ENCODE data around the gene CALN1.

The CALN1 gene

DNA sequence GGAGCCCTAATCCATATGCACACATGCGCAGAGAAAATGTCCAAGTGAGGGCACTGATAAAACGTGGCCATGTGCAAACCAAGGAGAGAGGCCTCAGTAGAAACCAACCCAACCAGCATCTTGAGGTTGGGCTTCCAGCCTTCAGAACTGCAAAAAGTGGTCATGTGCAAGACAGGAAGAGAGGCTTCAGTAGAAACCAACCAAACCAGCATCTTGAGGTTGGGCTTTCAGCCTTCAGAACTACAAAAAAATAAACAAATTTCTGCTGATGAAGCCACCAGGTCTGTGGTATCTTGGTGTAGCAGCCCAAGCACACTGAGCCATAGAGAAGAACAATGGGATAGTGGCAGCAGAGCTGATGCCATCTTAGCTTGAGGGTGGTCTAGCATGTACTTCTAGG, 371.5 kb downstream of the CALN1 start:
- no peak for DNase-seq (ENCODE audit: low read depth, low spot score)

DNA sequence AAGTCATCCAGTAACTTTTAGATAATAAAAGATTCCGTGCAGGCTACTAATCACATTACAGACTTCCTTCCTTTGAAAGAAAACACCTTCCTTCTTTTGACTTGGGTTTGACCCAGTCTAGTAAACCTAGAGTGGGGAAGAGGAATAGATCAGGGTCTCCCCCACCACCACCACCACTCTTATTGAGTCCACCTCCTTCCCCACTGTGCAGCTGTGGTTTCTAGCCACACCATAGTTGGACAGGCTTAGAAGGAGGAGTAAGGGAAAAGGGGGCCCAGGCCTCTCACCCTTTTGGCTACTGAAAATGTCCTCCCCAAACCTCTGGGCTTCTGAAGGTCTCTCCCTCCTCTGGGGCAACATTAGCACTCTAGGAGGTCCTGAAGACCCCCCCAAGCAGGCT, 372.7 kb downstream of the CALN1 start:
- no peak for DNase-seq (ENCODE audit: low read depth, low spot score)

DNA sequence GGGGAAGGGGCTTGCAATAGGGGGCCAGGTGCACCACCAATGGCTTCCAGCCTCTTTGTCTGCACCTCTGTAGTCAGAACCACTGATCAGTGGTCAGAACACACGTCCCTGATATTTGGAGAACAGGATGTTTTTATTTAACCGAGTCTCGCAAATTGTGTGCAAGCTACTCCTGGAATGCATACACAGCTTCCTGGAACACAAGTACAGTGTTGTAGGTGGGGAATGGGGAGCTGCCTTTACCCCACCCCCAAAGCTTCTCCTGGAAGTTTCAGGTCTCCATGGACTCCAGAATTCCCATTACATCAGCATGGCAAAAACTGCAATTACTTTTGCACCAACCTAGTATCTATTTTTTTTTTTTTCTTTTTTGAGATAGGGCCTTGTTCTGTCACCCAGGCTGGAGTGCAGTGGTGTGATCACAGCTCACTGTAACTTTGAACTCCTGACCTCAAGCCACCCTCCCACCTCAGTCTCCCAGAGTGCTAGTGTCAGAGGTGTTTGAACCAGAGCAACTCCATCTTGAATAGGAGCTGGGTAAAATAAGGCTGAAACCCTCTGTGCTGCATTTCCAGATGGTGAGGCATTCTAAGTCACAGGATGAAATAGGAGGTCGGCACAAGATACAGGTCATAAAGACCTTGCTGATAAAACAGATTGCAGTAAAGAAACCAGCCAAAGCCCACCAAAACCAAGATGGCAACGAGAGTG, 374.0 kb downstream of the CALN1 start:
- no peak for DNase-seq (ENCODE audit: low read depth, low spot score)

DNA sequence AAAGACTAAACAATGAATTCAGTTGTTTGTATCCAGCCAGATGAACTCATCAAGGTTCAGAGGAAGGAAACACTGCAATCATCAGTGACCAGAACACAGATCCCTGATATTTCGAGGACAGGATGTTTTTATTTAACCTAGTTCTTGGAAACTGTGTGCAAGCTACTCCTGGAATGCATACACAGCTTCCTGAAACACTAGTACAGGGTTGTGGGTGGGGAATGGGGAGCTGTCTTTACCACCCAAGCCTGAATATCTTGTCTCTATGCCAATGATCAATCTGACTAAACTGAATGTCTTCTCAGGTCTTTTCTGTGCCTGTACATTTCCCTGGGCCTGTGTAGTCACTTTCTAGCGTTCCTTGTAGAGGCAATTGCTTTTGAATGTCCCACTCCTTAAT, 374.6 kb downstream of the CALN1 start:
- DNase-seq (ENCODE audit: low read depth, low spot score): no peak

DNA sequence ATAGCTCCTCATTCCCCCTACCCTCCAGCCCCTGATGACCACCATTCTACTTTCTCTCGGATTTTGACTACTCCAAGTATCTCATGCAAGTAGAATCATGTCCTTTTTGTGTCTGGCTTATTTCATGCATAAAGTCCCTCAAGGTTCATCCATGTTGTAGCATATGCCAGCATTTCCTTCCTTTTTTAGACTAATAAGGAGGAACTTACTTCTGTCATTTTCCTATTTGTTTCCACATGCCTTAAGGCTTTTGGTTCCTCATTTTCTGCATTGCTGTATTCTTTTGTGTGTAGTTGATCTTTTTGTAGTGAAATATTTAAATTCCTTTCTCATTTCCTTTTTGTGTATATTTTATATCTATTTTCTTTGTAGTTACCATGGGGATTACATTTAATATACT, 376.9 kb downstream of the CALN1 start:
- no peak for DNase-seq (ENCODE audit: low read depth, low spot score)

DNA sequence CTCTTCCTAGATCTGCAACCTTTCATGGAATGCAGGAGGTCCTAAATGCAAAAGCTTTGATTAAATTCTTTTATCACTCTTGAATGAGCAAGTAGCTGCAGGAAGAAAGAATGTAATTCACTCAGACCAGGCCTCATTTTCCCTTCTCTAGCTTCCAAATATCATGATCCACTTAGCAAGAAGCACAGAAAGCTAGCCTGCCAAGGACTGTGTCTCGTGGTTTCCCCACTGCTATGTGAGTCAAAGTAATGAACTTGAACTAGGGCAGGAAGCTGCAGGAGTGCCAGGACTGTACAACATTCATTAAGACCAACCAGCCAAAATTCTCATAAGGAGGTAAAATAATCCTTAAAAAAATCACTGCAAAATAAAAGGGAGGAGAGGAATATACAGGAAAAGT, 379.2 kb downstream of the CALN1 start:
- no peak for DNase-seq (ENCODE audit: low read depth, low spot score)

DNA sequence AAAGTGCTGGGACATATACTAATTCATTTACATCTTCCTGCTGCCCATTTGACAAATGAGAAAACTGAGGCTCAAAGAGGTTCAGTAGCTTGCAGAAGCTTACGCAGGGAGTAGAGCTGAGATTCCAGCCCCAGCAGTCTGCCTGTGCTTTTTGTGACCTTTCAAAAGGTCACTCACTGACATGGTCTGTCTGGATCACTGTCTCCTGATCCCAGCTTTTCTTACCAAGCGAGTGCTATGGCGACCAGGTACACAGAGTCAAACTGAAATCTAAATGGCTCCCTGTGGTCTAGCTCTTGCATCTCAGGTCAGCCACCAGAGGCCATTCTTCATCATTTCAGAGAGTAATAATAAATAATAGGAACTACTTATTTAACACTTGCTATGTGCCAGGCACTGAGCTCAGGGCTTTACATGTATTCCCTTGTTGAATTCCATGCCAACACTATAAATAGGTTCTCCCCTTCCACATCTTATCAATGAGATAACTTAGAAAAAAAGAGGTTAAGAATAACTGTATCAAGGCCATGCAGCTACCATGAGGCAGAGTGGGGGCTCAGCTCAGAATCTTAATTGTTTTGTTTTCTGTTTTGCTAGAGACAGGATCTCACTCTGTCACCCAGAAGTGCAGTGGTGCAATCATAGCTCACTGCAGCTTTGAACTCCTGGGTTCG, 381.0 kb downstream of the CALN1 start:
- DNase-seq (ENCODE audit: low read depth, low spot score): no peak

DNA sequence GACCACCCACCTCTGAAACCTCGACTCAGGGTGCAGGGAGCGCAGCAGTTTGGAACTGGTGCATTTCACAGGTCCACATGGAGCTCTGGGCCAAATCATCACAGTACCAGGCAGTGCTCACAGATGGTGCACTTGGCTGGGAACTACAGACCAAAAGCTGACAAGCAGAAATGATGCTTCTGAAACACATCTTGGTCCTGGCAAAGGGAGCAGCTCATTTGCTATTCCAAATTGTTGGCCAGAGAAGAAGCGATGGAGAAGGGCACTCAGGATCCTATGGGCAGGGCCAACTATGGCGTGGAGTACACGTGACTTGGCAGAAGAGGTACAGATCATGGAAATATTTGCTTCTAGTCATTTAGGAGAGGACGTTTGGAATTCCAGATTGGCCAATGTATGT, 383.9 kb downstream of the CALN1 start:
- no peak for DNase-seq (ENCODE audit: low read depth, low spot score)

DNA sequence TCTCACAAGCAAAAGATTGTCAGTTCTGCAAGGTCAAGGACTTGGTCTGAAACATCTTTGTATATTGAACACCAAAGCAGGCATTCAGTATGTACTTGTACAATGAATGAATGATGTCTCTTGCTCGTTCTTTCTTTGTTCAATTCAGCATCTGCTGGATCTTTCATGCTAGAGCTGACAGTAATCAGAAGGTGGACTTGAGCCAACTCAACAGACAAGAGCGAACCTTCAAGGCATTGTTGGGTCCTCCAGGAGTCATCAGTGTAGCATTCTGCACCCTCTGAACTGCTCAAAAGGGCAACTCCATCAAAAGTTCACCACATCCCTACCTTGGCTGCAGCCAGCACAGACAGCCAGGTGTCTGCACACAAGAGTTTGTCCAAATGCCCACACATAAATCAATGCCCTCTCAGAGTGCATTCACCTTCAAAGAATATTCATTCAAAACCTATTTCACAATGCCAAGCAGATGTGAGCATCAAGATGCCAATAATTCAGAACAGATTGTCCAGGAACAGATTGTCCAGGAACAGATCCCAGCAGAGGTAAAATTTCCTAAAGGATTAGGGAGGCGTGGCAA, 386.7 kb downstream of the CALN1 start:
- DNase-seq (ENCODE audit: low read depth, low spot score): no peak

DNA sequence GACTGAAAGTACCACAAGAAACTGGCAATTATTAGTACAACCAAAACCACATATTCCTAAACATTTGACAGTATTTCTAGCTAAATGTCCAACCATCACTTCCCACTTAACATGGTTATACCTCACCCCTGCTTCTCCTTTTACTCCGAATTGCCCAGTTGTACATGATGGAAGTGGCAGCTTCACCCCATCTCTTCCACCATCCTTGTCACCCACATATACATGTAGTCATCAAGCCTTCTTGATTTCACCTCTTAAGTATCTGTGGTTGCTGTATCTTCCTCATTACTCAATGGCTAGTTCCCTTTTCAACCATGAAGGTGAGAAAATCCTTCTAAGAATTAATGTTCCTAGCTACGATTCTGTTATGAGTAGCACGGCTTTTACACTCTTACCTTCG, 388.2 kb downstream of the CALN1 start:
- DNase-seq (ENCODE audit: low read depth, low spot score): no peak

DNA sequence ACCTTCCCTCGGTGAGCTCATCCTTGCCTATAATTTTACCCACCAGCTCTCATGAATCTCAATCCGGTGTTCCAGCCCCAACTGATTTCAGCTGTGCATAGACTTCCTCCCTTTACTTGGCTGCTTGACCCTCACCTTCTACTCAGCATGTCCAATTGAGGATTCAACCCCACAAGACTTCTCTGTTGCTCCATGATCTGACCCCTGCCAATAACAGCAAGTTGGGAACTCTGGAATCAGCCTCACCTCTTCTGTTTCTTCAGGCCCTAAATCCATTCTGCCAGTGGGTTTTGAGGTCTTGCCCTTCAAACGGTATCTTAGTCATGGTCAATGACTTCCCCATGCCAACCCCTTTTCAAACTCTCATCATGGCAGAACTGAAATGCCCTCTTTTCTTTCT, 390.4 kb downstream of the CALN1 start:
- DNase-seq (ENCODE audit: low read depth, low spot score): no peak

DNA sequence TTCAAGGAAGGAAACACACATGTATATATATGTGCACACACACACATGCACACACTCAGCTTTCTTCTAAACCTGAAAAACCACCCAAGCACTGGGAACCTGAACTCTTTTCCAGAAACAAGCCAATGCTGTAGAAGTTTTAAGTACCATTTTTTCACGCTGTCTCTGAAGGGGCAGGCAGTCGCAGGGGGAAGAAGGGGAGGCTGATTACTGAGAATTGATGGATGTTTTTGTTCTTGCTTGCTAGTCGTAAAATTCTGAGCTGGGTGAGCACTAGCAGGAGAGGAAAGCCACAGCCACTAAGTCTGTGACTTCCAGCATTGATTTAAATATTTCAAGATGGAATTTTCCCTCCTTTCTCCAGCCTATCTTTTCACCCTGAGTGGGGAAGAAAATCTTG, 391.8 kb downstream of the CALN1 start:
- no peak for DNase-seq (ENCODE audit: low read depth, low spot score)

DNA sequence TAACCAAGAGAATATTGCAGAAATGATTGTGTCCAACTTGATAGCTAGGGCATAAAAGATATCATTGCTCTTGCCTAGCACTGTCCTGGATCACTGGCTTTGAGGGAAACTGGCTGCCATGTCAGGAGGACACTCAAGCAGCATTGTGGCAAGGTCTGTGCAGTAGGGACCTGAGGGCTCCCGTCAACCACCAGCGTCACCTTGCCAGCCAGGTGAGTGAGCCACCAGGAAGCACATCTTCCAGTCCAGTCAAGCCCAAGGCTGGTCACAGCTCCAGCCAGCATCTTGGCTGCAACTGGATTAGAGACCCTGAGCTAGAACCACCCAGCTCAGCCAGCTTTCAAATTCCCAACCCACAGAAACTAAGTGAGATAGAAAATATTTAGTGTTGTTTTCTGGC, 392.7 kb downstream of the CALN1 start:
- DNase-seq (ENCODE audit: low read depth, low spot score): no peak

DNA sequence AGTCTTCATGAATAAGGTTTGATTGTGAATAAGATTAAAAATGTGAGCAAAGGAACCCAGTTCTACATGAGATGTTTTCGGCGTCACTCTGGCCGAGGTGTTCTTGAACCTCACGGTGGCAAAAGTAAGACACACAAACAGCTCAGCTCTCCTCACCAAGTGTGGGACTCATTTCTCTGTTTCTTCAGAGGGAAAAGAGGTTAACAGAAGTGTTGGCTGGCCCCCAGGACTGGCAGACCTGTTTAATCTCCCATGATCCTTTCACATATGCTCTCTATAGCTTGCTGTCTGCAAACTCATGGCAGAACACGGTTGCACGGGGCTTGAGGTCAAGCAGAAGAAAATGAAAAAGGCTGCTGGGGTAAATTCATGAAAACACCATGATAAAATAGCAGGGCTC, 394.4 kb downstream of the CALN1 start:
- DNase-seq (ENCODE audit: low read depth, low spot score): no peak

DNA sequence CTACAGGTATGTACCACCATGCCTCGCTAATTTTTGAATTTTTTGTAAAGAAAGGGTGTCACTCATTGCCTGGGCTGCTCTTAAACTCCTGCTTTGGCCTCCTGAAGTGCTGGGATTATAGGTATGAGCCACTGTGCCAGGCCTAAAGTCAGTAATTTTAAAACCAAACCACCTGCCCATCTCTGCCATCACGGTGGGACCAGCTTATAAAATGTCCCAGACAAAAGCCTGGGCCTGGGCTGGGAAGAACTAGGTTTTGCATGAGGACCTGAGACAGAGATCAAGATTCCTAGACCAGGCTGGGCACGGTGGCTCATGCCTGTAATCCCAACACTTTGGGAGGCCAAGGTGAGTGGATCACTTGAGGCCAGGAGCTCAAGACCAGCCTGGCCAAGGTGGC, 395.6 kb downstream of the CALN1 start:
- no peak for DNase-seq (ENCODE audit: low read depth, low spot score)

DNA sequence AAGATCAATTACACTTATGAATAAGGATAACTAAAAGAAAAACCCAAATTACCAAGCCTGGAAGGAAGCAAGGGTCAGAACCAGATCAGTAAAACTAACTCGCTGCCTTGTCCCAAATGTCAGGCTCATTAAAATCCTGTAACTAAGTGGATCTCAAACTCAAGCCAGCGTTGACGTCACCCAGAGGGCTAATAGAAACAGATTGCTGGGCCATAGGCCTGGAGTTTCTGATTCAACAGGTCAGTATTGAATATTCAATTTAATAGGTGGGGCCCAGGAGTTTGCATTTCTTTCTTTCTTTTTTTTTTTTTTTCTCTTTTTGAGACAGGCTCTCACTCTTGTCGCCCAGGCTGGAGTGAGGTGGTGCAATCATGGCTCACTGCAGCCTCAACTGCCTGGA, 397.0 kb downstream of the CALN1 start:
- no peak for DNase-seq (ENCODE audit: low read depth, low spot score)

DNA sequence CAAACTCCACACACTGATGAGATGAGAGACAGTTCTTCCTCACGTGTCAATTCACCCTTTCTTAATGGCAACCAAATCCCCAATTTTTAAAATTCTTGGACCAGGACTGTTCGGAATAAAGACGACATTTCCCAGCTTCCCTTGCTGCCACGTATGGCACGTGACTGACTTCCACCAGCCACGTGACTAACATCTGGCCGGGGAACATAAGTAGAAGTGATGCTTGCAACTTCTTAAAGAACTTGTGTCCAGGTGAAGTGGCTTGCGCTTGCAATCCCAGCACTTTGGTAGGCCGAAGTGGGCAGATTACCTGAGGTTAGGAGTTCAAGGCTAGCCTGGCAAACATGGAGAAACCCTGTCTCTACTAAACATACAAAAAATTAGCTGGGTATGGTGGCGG, 405.1 kb downstream of the CALN1 start:
- no peak for DNase-seq (ENCODE audit: low read depth, low spot score)

DNA sequence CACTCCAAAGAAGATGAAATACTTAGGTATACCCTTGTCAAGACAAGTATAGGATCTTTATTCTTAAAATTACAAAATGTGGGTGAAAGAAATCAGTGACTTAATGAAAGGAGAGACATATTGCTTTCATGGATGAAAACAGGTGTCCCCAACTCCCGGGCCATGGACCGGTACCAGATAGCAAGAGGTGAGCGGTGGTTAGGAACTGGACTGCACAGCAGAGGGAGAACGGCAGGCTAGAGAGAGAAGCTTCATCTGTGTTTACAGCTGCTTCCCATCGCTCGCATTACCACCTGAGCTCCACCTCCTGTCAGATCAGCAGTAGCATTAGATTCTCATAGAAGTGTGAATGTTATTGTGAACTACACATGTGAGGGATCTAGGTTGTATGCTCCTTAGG, 408.9 kb downstream of the CALN1 start:
- DNase-seq (ENCODE audit: low read depth, low spot score): no peak

DNA sequence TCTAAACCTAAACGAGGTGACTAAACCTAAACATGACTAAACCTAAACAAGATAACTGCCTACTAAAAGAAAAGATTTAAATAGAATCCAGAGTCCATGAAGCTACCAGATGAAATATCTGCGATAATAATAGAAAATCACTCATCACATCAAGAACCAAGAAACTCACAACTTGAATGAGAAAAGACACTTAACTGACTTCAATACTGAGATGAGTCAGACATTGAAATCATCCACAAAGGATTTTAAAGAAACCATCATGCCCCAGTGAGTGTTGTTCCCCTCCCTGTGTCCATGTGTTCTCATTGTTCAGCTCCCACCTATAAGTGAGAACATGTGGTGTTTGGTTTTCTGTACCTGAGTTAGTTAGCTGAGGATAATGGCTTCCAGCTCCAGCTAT, 416.0 kb downstream of the CALN1 start:
- no peak for DNase-seq (ENCODE audit: low read depth, low spot score)

DNA sequence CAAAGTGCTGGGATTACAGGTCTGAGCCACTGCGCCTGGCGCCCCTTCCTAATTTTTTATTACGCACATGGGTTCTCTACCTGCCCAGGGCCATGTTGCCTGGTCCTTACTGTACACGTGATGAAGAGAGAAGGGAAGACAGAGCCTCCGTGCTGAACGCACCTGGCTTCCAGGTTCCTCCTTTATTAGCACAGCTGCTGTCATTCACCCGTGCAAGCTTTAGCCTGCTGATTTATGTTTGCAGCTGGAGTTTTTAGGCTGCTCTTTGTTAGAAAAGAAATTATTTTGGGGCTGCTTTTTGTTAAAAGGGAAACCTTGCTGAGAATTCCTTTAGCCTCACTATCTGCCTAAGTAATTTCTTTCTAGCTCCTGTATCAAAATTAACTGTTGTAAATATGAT, 417.0 kb downstream of the CALN1 start:
- DNase-seq (ENCODE audit: low read depth, low spot score): no peak

DNA sequence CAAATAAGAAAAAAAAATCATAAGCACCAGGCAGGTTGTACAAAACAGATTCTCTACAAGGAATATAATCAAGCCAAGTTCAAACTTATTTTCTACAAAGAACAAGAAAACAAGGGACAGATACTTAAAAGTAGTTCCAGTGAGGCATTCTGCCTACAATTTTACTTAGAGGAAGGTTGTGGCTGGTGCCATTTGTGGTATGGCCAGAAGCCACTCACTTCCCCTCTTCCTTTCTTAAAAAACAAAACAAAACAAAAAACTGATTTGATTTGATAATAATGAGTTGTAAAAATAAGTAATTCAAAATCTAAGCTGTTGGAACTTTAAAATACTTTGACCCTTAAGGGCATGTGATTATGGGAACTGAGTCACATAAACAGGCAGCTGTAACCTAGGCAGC, 420.6 kb downstream of the CALN1 start:
- DNase-seq (ENCODE audit: low read depth, low spot score): no peak

DNA sequence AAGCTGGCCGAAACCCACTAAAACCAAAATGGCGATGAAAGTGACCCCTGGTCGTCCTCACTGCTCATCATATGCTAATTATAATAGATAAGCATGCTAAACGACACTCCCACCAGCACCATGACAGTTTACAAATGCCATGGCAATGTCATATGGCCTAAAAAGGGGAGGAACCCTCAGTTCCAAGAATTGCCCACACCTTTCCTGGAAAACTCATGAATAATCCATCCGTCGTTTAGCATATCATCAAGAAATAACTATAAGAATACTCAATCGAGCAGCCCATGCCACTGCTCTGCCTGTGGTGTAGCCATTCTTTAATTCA, 422.0 kb downstream of the CALN1 start:
- no peak for DNase-seq (ENCODE audit: low read depth, low spot score)

DNA sequence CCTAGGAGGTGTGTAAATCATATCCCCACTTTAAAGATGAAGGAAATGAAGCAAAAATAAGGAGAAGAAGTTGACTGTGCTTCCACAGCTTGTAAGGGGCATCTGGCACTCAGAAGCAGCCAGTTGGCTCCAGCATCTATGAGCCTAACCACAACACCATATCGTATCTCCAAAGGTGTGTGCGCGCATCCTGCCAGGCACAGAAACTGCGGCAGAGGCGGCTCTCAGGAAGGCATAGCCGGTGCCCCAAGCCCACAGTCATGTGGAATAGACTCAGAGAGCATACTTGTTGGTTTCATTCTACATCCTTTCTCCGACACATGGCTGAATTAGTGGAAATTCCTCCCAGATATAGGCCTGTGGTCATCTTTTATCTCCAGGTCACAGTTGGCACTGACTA, 423.9 kb downstream of the CALN1 start:
- DNase-seq (ENCODE audit: low read depth, low spot score): no peak

Measured in activated CD4-positive, CD25-positive, alpha-beta regulatory T cell treated with anti-CD3 and anti-CD28 coated beads, Interleukin-2, amount 50 U/mL, for 16 hours (primary cell).